Stimulated activated CD4-positive, alpha-beta T cell treated with anti-CD3 and anti-CD28 coated beads, Interleukin-12 subunit alpha, Interleukin-12 subunit beta, amount 100 ng/mL, for 48 hours (primary cell): ENCODE data around the gene CBFB.
"Not testable (repeated sequence)": the region's sequence is repeated elsewhere in the genome, so short reads cannot be mapped to it uniquely, and the experiment has no call there.

Experiments used
- DNase-seq, 3 donors: peaks; one replicate each; pipeline ENCODE4 v3.0.0-alpha.2; 2020; ENCODE audit warnings: low read depth in 2 of 3, low spot score in 1 of 3

Gene CBFB

DNA sequence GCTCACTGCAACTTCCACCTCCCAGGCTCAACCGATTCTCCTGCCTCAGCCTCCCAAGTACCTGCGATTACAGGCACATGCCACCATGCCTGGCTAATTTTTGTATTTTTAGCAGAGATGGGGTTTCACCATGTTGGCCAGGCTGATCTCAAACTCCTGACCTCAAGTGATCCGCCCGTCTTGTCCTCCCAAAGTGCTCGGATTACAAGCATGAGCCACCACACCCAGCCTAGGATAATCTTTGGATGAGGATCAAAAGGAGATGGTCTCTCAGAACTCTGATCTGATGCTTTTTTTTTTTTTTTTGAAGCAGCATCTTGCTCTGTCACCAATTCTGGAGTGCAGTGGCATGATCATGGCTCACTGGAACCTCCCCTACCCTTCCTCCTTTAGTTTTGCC is 93.8 kb downstream of the CBFB start:
- DNase-seq: not testable (repeated sequence)

DNA sequence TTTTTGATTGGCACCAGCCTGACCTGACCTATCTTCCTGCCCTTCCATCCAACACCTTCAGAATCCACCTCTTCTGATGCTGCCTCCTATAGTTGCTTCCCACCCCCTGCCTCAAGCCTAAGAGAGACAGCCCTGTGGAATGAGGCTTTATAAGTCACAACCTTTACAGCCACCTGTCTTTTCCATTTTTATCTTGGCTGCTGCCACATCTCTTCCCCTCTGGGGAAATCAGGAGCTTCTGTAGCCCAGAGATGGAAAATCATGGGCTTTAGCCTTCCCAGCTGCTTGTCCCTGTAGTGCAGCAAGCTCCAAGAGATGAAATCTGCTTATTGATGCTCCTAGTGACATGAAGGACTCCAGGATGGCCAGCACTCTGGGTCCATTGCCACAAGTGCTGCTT is 99.5 kb downstream of the CBFB start:
- DNase-seq: no peak

DNA sequence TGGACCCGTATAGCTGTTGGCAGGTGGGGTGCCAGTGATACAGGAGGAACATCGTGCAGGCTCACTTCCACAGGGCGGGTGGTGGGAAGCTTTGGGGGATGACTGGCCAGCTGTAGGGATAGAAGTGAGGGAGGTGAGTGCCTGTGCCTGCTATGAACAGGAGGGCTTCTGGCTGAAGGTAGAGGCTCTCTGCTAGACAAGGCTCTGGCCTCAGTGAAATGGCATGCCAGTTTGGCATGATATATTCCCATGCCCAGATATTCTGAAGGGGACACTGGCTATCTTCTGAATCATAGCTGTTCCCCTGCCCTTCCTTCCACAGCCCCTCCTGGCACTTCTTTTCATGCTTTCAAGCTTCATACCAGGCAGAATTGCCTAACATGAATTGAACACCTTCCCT is 99.9 kb downstream of the CBFB start:
- no peak for DNase-seq

DNA sequence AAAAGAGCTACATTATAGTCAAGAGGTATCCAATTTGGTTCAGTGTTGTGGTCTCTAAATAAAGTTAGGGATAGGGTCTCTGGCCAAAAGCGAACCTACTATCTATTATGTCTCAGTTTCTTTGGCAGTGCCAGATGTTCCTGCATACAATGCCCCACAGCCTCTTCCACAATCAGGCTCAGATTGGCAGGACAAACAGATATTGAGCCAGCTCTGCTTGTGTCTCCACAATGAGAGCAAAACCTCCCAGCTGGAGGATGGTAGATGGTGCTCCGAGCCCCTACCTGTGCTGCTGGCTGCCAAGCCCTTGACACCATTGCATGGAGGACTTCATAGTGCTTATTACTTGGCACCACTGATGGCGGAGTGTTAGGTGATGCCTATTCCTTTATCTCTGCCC is 100.5 kb downstream of the CBFB start:
- no peak for DNase-seq

DNA sequence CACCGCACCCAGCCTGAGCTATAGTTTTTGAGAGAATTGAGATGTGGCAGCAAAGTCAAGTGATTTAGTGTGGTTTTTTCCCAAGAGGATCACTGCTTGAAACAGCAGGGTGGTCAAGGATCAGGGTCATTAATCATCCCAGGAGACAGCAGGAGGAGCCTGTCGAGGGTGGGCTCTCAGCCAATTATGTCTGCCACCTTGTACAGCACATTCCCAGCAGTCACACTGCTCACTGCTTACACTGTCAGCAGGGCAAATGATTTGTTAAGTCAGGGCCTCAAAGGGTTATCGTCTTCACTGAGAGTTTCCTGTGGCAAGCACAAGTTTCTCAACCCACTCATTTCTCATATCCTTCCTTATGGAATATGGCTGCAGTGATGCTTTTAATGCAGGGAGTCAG is 108.7 kb downstream of the CBFB start:
- DNase-seq: no peak

DNA sequence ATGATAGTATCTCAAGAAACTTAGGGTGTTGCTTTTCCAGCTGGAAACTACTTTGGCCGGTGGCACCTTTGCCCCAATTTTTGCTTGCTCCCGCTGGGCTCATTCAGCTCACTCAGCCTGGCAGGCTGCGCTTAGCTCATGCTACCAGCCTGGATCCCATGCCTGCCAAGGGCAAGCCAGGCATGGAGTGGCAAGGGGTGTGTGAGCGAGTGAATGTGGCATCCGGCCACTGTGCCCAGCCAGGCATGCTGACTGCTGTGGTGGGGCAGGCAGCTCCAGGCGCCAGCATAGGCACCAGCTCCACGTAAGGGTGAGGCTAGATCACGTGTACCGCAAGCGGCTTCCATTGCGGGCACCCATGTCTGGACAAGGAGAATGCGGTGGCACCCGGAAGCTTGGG is 112.4 kb downstream of the CBFB start:
- DNase-seq: no peak

DNA sequence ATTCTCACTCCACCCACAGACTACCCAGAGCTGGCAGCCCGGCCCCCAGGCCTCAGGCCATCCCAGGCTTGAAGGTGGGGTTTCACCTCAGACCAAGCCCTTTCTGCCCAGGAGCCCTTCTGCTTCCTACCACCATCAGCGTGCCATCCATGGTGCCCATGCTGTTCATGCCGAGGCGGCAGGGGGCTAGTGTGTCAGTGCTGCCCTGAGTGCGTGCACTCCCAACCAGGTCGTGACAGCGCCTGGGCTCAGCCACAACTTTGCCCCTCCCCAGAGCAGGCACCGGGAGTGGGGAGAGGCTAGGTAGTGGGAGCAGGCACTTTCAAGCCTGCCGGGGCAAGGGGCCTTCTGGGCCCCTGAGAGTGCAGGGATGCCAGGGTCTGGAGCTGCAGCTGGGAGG is 113.4 kb downstream of the CBFB start:
- DNase-seq: no peak

DNA sequence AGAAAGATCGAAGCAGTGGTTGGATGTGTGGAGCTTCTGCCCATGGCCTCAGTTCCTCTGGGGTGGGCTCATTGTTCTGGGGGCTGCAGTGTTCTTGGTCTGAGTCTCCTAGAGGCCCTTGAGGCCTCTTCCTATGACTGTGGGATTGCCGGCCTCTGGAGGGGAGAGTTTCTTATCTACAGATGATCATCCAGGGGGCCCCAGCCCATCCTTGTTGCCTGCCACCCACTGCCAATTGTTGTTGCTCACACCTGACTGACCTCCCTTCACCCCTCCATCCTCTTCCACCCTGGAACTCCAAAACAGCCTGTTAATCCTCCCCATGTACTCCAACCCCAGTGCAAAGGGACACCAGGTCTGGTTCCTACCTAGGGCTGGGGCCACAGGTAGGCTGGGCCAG is 116.0 kb downstream of the CBFB start:
- DNase-seq: no peak

DNA sequence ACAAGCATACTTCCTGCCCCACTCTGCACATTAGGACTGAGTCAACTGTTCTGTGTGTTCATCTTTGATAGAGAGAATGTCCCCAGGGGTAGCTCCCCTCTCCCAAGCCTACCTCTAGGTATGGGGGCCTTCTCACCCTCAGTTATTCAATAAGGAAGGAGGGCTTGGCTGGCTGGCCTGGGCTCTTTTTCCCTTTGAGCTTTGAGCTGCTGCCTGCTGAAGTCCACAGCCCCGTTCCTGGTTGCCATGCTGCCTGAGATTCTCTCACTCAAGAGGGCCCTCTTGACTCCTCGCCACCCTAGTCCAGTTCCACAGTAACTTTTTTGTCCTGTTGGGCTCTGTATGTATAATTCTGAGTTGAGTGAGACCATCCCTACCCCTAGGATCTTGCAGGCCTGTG is 116.8 kb downstream of the CBFB start:
- DNase-seq: no peak

DNA sequence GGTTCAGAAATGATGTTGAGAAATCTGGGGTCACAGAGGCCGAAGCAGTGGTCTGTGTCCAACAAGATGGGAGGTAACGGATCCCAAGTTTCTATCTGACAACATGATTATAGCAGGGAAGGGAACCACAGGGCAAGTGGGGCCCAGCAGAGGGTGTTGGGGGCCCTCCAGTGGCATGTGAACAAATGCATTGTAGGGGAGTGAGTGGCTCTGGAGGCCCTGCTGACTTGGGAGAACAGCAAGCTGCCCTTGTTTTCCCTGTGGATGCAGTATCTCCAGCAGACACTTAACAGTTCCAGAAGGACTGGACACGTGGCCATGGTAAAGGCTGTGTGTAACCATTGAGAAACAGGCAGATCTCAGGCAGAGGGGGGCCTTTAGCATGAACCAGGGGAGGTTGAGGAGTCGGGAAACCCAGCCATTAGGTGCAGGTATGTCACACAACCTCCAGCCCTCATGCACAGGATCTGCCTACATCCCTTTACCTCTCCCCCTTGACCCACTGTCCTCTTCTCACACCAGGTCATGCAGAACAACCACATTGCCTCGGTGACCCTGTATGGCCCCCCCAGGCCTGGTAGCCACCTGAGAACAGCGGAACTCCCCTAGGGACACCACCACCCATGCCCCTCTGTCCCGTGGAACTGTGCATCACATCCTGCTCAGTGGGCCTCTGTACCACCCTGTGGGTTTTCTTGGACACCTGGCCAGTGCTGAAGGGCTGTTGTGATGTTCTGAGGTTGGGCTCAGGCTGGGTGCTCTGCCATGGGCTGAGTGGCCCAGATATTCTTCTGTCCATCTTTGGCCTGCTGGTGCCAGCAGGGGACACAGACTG is 117.8 kb downstream of the CBFB start:
- no peak for DNase-seq

DNA sequence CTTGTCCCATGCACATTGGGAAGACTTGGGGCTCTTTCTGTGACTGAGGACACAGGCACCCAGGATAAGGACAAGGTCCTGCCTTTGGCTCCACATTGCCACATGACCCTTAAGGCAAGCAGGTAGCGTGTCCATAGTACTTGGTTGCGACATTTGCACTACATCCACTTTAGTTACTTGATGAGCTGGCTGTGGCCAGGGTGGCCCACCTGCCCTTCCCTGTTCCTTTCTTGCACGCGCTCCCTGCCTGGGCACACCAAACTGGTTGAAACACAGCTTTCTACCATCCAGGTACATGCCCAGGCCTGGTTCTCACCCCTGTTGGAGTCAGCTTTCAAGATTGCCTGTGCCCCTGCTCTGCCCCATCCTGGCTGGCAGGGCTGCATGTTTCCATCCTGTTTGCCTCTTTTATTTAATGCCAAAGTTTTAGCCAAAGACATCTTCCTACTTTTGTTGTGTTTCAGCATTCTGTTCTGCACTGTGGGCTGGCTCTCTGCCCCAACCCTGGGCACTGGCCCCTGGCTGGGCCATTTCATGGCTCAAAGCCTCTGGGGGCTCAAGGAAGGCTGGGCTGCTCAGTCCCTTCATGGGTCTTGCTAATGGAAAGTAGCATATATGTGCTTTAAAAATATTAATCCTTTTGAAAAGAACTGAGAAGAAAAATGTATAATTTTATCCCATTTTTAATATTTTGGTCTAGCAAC is 118.6 kb downstream of the CBFB start:
- DNase-seq: no peak

DNA sequence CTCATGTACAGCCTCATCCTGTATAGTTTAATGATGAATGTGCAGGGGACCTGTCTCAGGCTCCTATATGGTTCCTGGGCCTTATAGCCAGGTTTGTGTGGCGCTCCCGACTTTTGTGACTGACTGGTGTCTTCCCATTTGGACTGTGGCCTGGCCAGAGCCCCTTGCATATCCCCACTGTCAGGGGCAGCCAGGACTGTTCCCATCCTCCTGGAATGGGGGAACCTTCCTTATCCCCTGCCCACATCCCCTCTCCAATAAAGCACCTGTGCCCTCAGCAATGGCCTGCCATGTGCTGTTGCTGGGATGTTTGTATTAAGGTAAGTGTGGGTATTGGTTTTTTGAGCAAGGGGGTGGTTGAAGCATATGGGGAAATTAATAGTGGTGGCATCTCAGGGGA is 119.3 kb downstream of the CBFB start:
- DNase-seq: no peak

DNA sequence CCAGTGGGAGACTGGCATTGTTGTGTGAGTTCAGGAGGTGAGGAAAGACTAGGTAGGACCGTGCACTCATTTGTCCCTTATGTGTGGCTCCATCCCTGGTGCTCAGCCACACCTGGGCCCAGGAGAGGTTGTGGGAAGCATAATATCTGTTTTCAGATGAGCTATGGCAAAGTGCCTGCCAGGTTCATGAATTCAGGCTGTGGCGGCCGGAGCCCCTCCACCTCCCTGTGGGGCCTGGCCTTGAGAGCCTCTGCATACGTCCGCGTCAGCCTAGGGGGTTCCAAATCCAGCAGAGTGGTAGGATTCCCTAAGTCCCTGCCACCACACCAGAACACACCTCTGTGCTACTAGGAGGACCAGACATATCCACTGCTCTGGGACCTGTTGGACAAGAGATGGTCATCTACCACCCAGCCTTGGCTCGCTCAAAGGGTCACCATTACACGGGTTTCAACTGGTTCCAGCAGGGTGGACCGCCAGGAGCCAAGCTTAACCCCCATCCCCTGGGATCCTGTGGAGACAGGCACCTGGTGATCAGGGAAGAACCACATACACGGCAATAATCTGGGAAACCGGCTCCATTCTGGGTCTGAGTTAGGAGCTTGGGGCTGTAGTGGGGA is 119.8 kb downstream of the CBFB start:
- no peak for DNase-seq

DNA sequence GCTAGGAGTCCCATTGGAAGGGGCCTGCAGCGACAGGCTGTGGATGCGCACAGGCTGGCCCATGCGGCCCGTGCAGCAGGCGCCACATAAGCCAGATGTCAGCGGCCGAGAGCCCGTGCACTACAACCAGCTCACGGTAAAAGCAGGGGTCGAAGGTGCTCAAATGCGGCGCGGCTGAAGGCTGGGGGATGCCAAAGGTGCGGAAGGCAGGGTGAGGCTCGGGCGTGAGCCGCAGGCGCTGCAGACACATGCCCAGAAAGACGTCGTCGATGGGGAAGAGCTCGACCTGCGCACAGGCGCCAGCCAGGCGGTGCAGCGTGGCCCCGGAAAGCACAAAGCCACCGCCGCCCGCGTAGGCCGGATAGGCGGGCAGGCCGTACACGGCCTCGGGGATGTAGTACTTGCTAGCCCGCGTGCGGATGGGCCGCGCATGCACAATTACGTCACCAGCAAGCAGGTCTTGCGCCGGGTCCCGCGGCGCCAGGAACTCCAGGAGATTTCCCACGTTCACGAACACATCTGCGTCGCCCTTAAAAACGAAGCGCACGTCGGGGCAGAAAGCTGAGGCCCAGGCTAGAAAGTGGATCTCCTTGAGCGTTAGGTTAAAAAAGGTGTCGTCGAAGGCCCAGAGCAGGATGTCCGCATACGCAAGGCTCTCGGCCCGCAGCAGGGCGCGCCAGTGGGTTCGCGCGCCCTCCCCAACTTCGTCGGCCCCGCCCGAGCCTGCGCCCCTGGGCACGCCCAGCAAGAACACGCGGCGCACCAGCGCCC is 120.5 kb downstream of the CBFB start:
- no peak for DNase-seq

DNA sequence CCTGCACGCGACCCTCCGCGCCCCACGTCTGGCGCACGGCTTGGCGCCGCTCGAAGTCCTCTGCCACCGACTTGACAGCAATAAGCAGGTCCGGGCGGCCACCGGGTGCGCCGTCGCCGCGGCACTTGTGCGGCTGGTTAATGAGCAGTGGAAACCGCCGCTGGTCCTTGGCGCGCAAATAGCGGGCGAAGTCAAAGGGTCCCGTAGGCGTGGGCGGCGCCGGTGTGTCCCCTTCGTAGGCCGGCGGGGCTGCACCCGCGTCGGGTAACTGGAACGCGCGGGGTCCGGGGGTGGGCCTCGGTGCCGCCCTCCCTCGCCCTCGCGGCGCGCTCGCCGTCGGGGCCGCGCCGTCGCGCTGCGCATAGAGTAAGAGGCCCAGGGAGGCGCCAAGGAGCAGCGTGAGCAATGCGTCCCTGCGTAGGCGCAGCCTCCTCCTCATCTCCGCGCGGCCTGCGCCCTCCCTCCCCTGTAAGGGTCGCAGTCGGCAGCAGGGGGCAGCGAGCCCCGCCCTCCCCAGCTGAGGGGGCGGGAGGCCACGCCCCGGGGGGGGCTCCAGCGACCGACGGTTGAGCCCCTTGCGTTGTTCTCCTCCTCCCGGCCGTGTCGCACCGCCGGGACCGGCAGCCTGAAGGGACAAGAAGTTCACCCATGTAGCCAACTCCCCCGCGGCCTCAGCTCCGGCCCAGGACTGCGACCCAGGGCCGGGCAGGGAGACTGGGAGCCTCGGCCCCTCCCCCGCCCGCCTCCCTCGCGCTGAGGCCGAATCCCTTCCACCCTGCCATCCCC is 121.3 kb downstream of the CBFB start:
- DNase-seq: no peak
